SU-DHL-6 (cell line): ENCODE measurements around the gene EEIG2.
"Not testable (repeated sequence)": the region's sequence is repeated elsewhere in the genome, so short reads cannot be mapped to it uniquely, and the experiment has no call there.

Experiments used
- H2AFZ ChIP-seq: fragments of 200-600 bp; sonication (generic); 2 replicates; pipeline ENCODE4 v1.6.1; 2014; ENCODE audit warnings: low read depth, mild to moderate bottlenecking, moderate library complexity, mixed read lengths, antibody characterized with exemption, low read length; ENCODE audit not compliant: severe bottlenecking
- H3F3A ChIP-seq: fragments of 200-600 bp; shearing (Covaris generic); 2 replicates; pipeline ENCODE4 v1.6.0; 2016; ENCODE audit warnings: antibody characterized with exemption, mild to moderate bottlenecking; ENCODE audit not compliant: insufficient read depth
- H3K27ac ChIP-seq: fragments of 200-600 bp; sonication (generic); 2 replicates; pipeline ENCODE4 v1.5.1; 2016; ENCODE audit warnings: low read depth, mild to moderate bottlenecking, low read length, moderate library complexity, mixed read lengths
- H3K27me3 ChIP-seq: fragments of 200-600 bp; sonication (generic), shearing (Covaris generic); 2 replicates; pipeline ENCODE4 v1.6.0; 2014; ENCODE audit warnings: mild to moderate bottlenecking, low read length
- H3K36me3 ChIP-seq: fragments of 200-600 bp; sonication (generic); 2 replicates; pipeline ENCODE4 v1.6.1; 2014; ENCODE audit warnings: mild to moderate bottlenecking, low read length, mixed read lengths
- H3K4me2 ChIP-seq: fragments of 300-600, 200-600 bp; shearing (Covaris generic), sonication (generic); 2 replicates; pipeline ENCODE4 v1.6.0; 2014; ENCODE audit warnings: low read length, low read depth, mild to moderate bottlenecking; ENCODE audit not compliant: poor library complexity, severe bottlenecking
- H3K4me3 ChIP-seq: fragments of 200-600 bp; sonication (generic); 2 replicates; pipeline ENCODE4 v1.5.1; 2014; ENCODE audit warnings: antibody characterized with exemption, low read length, mild to moderate bottlenecking, mixed read lengths; ENCODE audit not compliant: insufficient read depth, poor library complexity, severe bottlenecking
- H3K79me2 ChIP-seq: fragments of 200-600 bp; sonication (generic); 2 replicates; pipeline ENCODE4 v1.6.1; 2014; ENCODE audit warnings: mild to moderate bottlenecking, low read length, moderate library complexity; ENCODE audit not compliant: insufficient read depth
- H3K9ac ChIP-seq: fragments of 200-600 bp; sonication (generic); 2 replicates; pipeline ENCODE4 v1.7.0; 2014; ENCODE audit warnings: mild to moderate bottlenecking, low read length
- H3K9me2 ChIP-seq: fragments of 200-600 bp; sonication (generic); replicated peaks from 2 replicates; pipeline ENCODE4 v1.6.1; 2014; ENCODE audit warnings: low read length; ENCODE audit not compliant: insufficient read depth
- H3K9me3 ChIP-seq: fragments of 200-600 bp; sonication (generic); 2 replicates; pipeline ENCODE4 v1.6.1; 2014; ENCODE audit warnings: low read length, mixed read lengths; ENCODE audit not compliant: insufficient read depth
- H4K20me1 ChIP-seq: fragments of 200-600 bp; sonication (generic); 2 replicates; pipeline ENCODE4 v1.6.1; 2014; ENCODE audit warnings: low read depth, mild to moderate bottlenecking, antibody characterized with exemption, low read length, moderate library complexity, mixed read lengths
- CTCF ChIP-seq: fragments of 200-600 bp; sonication (generic); IDR thresholded peaks from one replicate; pipeline ENCODE4 v1.5.1; 2017; ENCODE audit warnings: antibody characterized with exemption, mild to moderate bottlenecking, low read length, moderate library complexity; ENCODE audit not compliant: insufficient read depth, poor library complexity, severe bottlenecking
- EZH2phosphoT487 ChIP-seq: fragments of 200-600 bp; sonication (generic), shearing (Covaris generic); conservative IDR thresholded peaks from 2 replicates; pipeline ENCODE4 v1.6.1; 2018; ENCODE audit warnings: mild to moderate bottlenecking, antibody characterized with exemption, low read length, moderate library complexity, mixed read lengths

Gene EEIG2

GRCh38 chr1:108513044-108513415 lies 46.9 kb upstream of the EEIG2 start:
- Histone ChIP-seq H3K9me2 (no peaks in the 10 kb centered on the region), H3K9ac (no peak overlapping the region), H3K36me3 (no peaks in the 10 kb centered on the region), H2AFZ (no peak overlapping the region), H3F3A (no peaks in the 10 kb centered on the region), H3K79me2 (no peaks in the 10 kb centered on the region), H3K4me2 (no peak overlapping the region), H3K27me3 (no peaks in the 10 kb centered on the region), H3K27ac (no peak overlapping the region), H3K4me3 (no peak overlapping the region), H4K20me1 (no peaks in the 10 kb centered on the region), H3K9me3 (no peaks in the 10 kb centered on the region)
- no peak for TF ChIP-seq EZH2phosphoT487
- TF ChIP-seq CTCF: no peak

- not testable (repeated sequence) for H3K4me3 ChIP-seq, H3K4me2 ChIP-seq, H3K36me3 ChIP-seq, H4K20me1 ChIP-seq, H3K27me3 ChIP-seq, H3F3A ChIP-seq, H2AFZ ChIP-seq, H3K9me3 ChIP-seq, H3K9ac ChIP-seq, H3K27ac ChIP-seq, H3K79me2 ChIP-seq, H3K9me2 ChIP-seq
Observed at GRCh38 chr1:108513914-108514313, 46.0 kb upstream of the EEIG2 start.

GRCh38 chr1:108517301-108517897 lies 42.5 kb upstream of the EEIG2 start:
- not testable (repeated sequence) for H4K20me1 ChIP-seq, H3K27me3 ChIP-seq, H3K27ac ChIP-seq, H3K9ac ChIP-seq, H3K4me3 ChIP-seq, H2AFZ ChIP-seq, H3K9me3 ChIP-seq, H3K79me2 ChIP-seq, H3K36me3 ChIP-seq, H3K4me2 ChIP-seq, H3K9me2 ChIP-seq, H3F3A ChIP-seq

- no peak overlapping the region for H3K27ac ChIP-seq
- H3K9me3 ChIP-seq: no peaks in the 10 kb centered on the region
- no peak overlapping the region for H3K4me3 ChIP-seq
- H3F3A ChIP-seq: no peaks in the 10 kb centered on the region
- no peak overlapping the region for H3K4me2 ChIP-seq
- no peaks in the 10 kb centered on the region for H3K36me3 ChIP-seq
- no peak overlapping the region for H2AFZ ChIP-seq
- no peaks in the 10 kb centered on the region for H4K20me1 ChIP-seq
- TF ChIP-seq CTCF: no peak
- no peak for TF ChIP-seq EZH2phosphoT487
- H3K9me2 ChIP-seq: no peaks in the 10 kb centered on the region
- H3K79me2 ChIP-seq: no peaks in the 10 kb centered on the region
- no peak overlapping the region for H3K9ac ChIP-seq
- no peaks in the 10 kb centered on the region for H3K27me3 ChIP-seq
Observed at GRCh38 chr1:108521990-108522393, 37.9 kb upstream of the EEIG2 start.
